ENCODE data around the gene DAO. TPM values are rescaled to one million over a fixed set of nuclear protein-coding genes. Genes with fewer than 3 reads are reported as not detected.

The DAO gene
- total RNA-seq, 1 donor from 2014 or later, result not detected

- Mint-ChIP-seq H3K9me3 (peaks cover 5% of the 10 kb centered on the region), H3K36me3 (no peaks in the 10 kb centered on the region), H3K27ac (no peak overlapping the region), H3K4me1 (ENCODE audit: unreplicated experiment) (no peaks in the 10 kb centered on the region), H3K4me3 (no peak overlapping the region), H3K27me3 (peaks cover 7% of the 10 kb centered on the region)
- TF ChIP-seq, protein P1, sequence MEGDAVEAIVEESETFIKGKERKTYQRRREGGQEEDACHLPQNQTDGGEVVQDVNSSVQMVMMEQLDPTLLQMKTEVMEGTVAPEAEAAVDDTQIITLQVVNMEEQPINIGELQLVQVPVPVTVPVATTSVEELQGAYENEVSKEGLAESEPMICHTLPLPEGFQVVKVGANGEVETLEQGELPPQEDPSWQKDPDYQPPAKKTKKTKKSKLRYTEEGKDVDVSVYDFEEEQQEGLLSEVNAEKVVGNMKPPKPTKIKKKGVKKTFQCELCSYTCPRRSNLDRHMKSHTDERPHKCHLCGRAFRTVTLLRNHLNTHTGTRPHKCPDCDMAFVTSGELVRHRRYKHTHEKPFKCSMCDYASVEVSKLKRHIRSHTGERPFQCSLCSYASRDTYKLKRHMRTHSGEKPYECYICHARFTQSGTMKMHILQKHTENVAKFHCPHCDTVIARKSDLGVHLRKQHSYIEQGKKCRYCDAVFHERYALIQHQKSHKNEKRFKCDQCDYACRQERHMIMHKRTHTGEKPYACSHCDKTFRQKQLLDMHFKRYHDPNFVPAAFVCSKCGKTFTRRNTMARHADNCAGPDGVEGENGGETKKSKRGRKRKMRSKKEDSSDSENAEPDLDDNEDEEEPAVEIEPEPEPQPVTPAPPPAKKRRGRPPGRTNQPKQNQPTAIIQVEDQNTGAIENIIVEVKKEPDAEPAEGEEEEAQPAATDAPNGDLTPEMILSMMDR (conservative IDR thresholded peaks at IDR 0.05), result no peak
- no peak for DNase-seq (ENCODE audit: extremely low spot score, unreplicated experiment)
These were observed 50.9 kb downstream of the DAO start for GRCh38 chr12:108930756-108931155.

GRCh38 chr12:108933949-108934348, 54.1 kb downstream of the DAO start:
- Mint-ChIP-seq H3K27me3 (peaks cover 17% of the 10 kb centered on the region), H3K4me1 (ENCODE audit: unreplicated experiment) (no peaks in the 10 kb centered on the region), H3K36me3 (no peaks in the 10 kb centered on the region), H3K4me3 (no peak overlapping the region), H3K9me3 (no peaks in the 10 kb centered on the region), H3K27ac (no peak overlapping the region)
- no peak for DNase-seq (ENCODE audit: extremely low spot score, unreplicated experiment)
- TF ChIP-seq, protein P1 (conservative IDR thresholded peaks at IDR 0.05), result no peak

- no peak overlapping the region for H3K27ac Mint-ChIP-seq
- no peaks in the 10 kb centered on the region for H3K4me1 Mint-ChIP-seq (ENCODE audit: unreplicated experiment)
- no peaks in the 10 kb centered on the region for H3K36me3 Mint-ChIP-seq
- H3K4me3 Mint-ChIP-seq, result no peak overlapping the region
- no peaks in the 10 kb centered on the region for H3K9me3 Mint-ChIP-seq
- peaks cover 17% of the 10 kb centered on the region for H3K27me3 Mint-ChIP-seq
- no peak for DNase-seq (ENCODE audit: extremely low spot score, unreplicated experiment)
- TF ChIP-seq, protein P1 (conservative IDR thresholded peaks at IDR 0.05), result no peak
These were observed 55.4 kb downstream of the DAO start for GRCh38 chr12:108935159-108935763.

GRCh38 chr12:108938247-108938924, 58.5 kb downstream of the DAO start:
- Mint-ChIP-seq H3K4me3 (no peak overlapping the region), H3K27ac (no peak overlapping the region)

DNA sequence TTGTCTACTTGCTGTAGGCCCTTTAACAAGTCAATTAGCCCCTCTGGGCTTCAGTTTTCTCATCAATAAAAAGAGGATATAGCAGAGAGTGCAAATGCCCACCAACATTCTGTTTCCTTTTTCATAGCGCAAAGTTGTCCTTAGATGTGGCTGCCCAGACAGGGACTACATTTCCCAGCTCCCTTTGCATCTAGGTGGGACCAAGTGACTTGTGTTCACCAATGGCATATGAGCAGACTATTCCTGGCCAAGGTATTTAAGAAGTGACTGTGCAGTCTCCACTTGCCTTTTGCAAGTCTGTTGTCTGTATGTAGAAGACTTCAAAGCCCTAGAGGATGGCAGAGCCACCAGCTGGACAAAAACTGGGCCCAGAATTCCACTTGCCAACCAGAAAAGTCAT, 59.7 kb downstream of the DAO start:
- Mint-ChIP-seq H3K27me3 (peaks cover 15% of the 10 kb centered on the region), H3K36me3 (no peaks in the 10 kb centered on the region), H3K4me3 (no peak overlapping the region), H3K27ac (no peak overlapping the region), H3K9me3 (no peaks in the 10 kb centered on the region), H3K4me1 (ENCODE audit: unreplicated experiment) (no peaks in the 10 kb centered on the region)
- TF ChIP-seq, protein P1 (conservative IDR thresholded peaks at IDR 0.05), result no peak
- no peak for DNase-seq (ENCODE audit: extremely low spot score, unreplicated experiment)

More at GRCh38 chr12:108938247-108938924, 58.5 kb downstream of the DAO start:
- TF ChIP-seq, protein P1 (conservative IDR thresholded peaks at IDR 0.05), result no peak
- DNase-seq (ENCODE audit: extremely low spot score, unreplicated experiment), result no peak
- H3K9me3 Mint-ChIP-seq, result no peaks in the 10 kb centered on the region
- no peaks in the 10 kb centered on the region for H3K36me3 Mint-ChIP-seq
- peaks cover 20% of the 10 kb centered on the region for H3K27me3 Mint-ChIP-seq
- H3K4me1 Mint-ChIP-seq (ENCODE audit: unreplicated experiment), result no peaks in the 10 kb centered on the region

All from type B pancreatic cell (in vitro differentiated cells).